GM12878 (cell line): ENCODE measurements around the gene CACNA2D4. TPM values are rescaled to one million over a fixed set of nuclear protein-coding genes. Genes with fewer than 3 reads are reported as not detected.

Source experiments
- ATAC-seq: fragments of 200-7000 bp; cut with Tn5 transposase; 3 replicates; pipeline ENCODE4 v1.9.1; 2020; ENCODE audit warnings: mild to moderate bottlenecking, moderate library complexity
- BruUV-seq: library from RNA; stranded (reverse); fragments of 400-500 nt; replicated peaks from 2 replicates; lab custom pipeline; 2021; lab: Mats Ljungman, UMichigan
- CTCF ChIA-PET: fragments of 300-600 bp; sonication (Branson Sonifier 250); formaldehyde crosslinking; extraction: SDS; loops from one replicate; lab custom pipeline; 2021; ENCODE audit warnings: inconsistent platforms; lab: Yijun Ruan, JAX
- POLR2A ChIA-PET: fragments of 350-600 bp; formaldehyde crosslinking; extraction: SDS; loops from one replicate; lab custom pipeline; 2021; ENCODE audit warnings: inconsistent platforms; lab: Charles Lee
- RAD21 ChIA-PET: fragments of 300-600 bp; sonication (Branson Sonifier 250); formaldehyde crosslinking; loops from one replicate; lab custom pipeline; 2023; ENCODE audit warnings: antibody characterized with exemption; ENCODE audit not compliant: unreplicated experiment; lab: Charles Lee
- SMC1A ChIA-PET: fragments of 300-600 bp; sonication (Branson Sonifier 250); formaldehyde crosslinking; loops from one replicate; lab custom pipeline; 2023; ENCODE audit not compliant: unreplicated experiment, uncharacterized antibody; lab: Charles Lee
- DNase-seq: peaks from one replicate; pipeline ENCODE4 v3.0.0-alpha.2; 2011; ENCODE audit warnings: low read depth, low spot score
- FAIRE-seq: peaks from 3 replicates; lab custom pipeline; 2011; peaks lifted over from hg19 to GRCh38; lab: Jason Lieb, UNC
- H2AFZ ChIP-seq: 2 replicates; pipeline ENCODE4 v1.6.0; 2011; ENCODE audit warnings: low read depth, low read length, control low read depth; ENCODE audit not compliant: control insufficient read depth
- H3K27ac ChIP-seq: 2 replicates; pipeline ENCODE4 v1.5.1; 2011; ENCODE audit warnings: control low read depth; ENCODE audit not compliant: control insufficient read depth, insufficient read depth
- H3K27me3 ChIP-seq, 2 experiments: replicated peaks in 1 of 2; 2 replicates each; pipeline versions ENCODE4 v1.6.0 to v1.6.1; 2011; ENCODE audit warnings: low read length in 1 of 2; ENCODE audit not compliant: control insufficient read depth in 2 of 2, insufficient read depth in 2 of 2
- H3K36me3 ChIP-seq, 2 experiments: 2 replicates each; pipeline ENCODE4 v1.5.1; 2011; ENCODE audit warnings: low read length in 1 of 2; ENCODE audit not compliant: control insufficient read depth in 2 of 2, insufficient read depth in 2 of 2
- H3K4me1 ChIP-seq: 2 replicates; pipeline ENCODE4 v1.6.1; 2011; ENCODE audit warnings: mild to moderate bottlenecking, low read length, moderate library complexity, mixed read lengths; ENCODE audit not compliant: control insufficient read depth, insufficient read depth
- H3K4me2 ChIP-seq: 2 replicates; pipeline ENCODE4 v1.6.0; 2011; ENCODE audit warnings: control low read depth; ENCODE audit not compliant: control insufficient read depth, insufficient read depth
- H3K4me3 ChIP-seq: fragments of 200-600 bp; sonication (generic); 2 replicates; pipeline ENCODE4 v1.5.1; 2016
- H3K79me2 ChIP-seq: 2 replicates; pipeline ENCODE4 v1.6.0; 2011; ENCODE audit warnings: low read length; ENCODE audit not compliant: control insufficient read depth, insufficient read depth
- H3K9ac ChIP-seq: 2 replicates; pipeline ENCODE4 v1.8.0; 2011; ENCODE audit warnings: low read length, control low read depth, mixed read lengths; ENCODE audit not compliant: control insufficient read depth, insufficient read depth
- H3K9me3 ChIP-seq: replicated peaks from 3 replicates; pipeline ENCODE4 v1.5.1; 2011; ENCODE audit warnings: mild to moderate bottlenecking, low read length; ENCODE audit not compliant: control insufficient read depth, insufficient read depth
- H4K20me1 ChIP-seq: 2 replicates; pipeline ENCODE4 v1.6.0; 2011; ENCODE audit not compliant: control insufficient read depth, insufficient read depth
- ATF2 ChIP-seq: IDR thresholded peaks from 2 replicates; pipeline ENCODE4 v1.6.1; 2012; ENCODE audit warnings: low read length, inconsistent platforms
- HDAC2 ChIP-seq: fragments of 200-600 bp; sonication (generic); IDR thresholded peaks from 2 replicates; pipeline ENCODE4 v1.6.1; 2017
- HSF1 ChIP-seq: fragments of 150-350 bp; IDR thresholded peaks from 2 replicates; pipeline ENCODE4 v1.6.1; 2014; ENCODE audit warnings: mild to moderate bottlenecking, low read depth, low read length
- IRF4 ChIP-seq: IDR thresholded peaks from 2 replicates; pipeline ENCODE4 v1.6.1; 2011; ENCODE audit warnings: low read depth, low read length
- ZNF207 ChIP-seq: fragments of 450-650 bp; IDR thresholded peaks from 2 replicates; pipeline ENCODE4 v1.6.1; 2014; ENCODE audit warnings: antibody characterized with exemption, mild to moderate bottlenecking, borderline replicate concordance
- WGBS: methylation state at CpG from one replicate; pipeline ENCODE4 v1.1.6; 2016; ENCODE audit warnings: low lambda C conversion rate; ENCODE audit not compliant: insufficient replicate concordance, insufficient coverage; ENCODE audit errors: missing lambda C conversion rate; 5-methylcytosine and 5-hydroxymethylcytosine counted together
- in situ Hi-C: fragments of 300-500 bp; cut with MboI; formaldehyde crosslinking; loops from 9 replicates; pipeline ENCODE4 v1.14.3; 2018; ENCODE audit warnings: mixed read lengths
- intact Hi-C: fragments of 100-400 bp; cut with micrococcal nuclease; formaldehyde crosslinking; loops from one replicate; pipeline ENCODE4 v1.14.2; 2022; ENCODE audit not compliant: unreplicated experiment
- polyA plus RNA-seq, 11 experiments: library from polyadenylated mRNA; depleted of rRNA in 4 of 11; unstranded in 6 of 11; stranded (reverse) in 5 of 11; fragments of >200 nt; fragmentation: Nextera tagmentation in 4 of 11; fragmentation: Illumina TruSeq in 1 of 11; extraction: Ambion mirVana in 4 of 11; extraction: Trizol in 1 of 11; gene quantifications; 1 replicate in 1 of 11; 2 replicates in 10 of 11; pipeline versions ENCODE4 v1.2.1 to v1.2.3, GENCODE V29; 2011 to 2016; ENCODE audit warnings: inconsistent platforms in 2 of 11, missing spikeins in 2 of 11, low read depth in 1 of 11
- total RNA-seq, 4 experiments: library from RNA; depleted of rRNA in 3 of 4; stranded (reverse); fragments of >200 nt in 3 of 4; fragmentation: Illumina TruSeq in 1 of 4; extraction: Trizol in 1 of 4; gene quantifications; 2 replicates each; pipeline versions ENCODE4 v1.2.1 to v1.2.3, GENCODE V29; 2013 to 2021

Gene CACNA2D4
- total and polyA plus RNA-seq, 10 of the 15 experiments (the other 5 are each of a cell fraction or from before 2014, with no cell fraction given): 0.03 to 1.0 (median 0.65) TPM

GRCh38 chr12:1798641-1799020 is 119.8 kb downstream of the CACNA2D4 start:
- intact Hi-C loops: loop anchor here (5.0 to 10.0 kb wide), 2 partner anchors 486 to 784 kb away; no protein-coding TSS in a partner anchor
- WGBS: 94% methylated on average over 6 of the region's 6 CpGs
- Histone ChIP-seq H2AFZ (no peak overlapping the region), H3K27me3 (no peaks in the 10 kb centered on the region), H3K4me2 (no peak overlapping the region), H3K79me2 (no peaks in the 10 kb centered on the region; the same call in 1 of the 2 replicates), H3K9me3 (no peaks in the 10 kb centered on the region), H3K9ac (no peak overlapping the region), H4K20me1 (no peaks in the 10 kb centered on the region), H3K36me3 (no peaks in the 10 kb centered on the region; a peak in 1 of 4 replicates), H3K4me1 (peaks cover 4% of the 10 kb centered on the region; the same call in 1 of the 2 replicates), H3K27ac (no peak overlapping the region), H3K4me3 (no peak overlapping the region)
- ChIA-PET CTCF (interaction anchor here (1.0 to 6.5 kb wide), 2 partner anchors 128 to 142 kb away, joined by 3 to 106 read pairs; no protein-coding TSS in a partner anchor), POLR2A (interaction anchor here (1.4 kb wide), 1 partner anchor 141 kb away, joined by 6 read pairs; no protein-coding TSS in a partner anchor), SMC1A (interaction anchor here (1.1 to 2.8 kb wide), 2 partner anchors 141 kb away, joined by 3 to 16 read pairs; no protein-coding TSS in a partner anchor), RAD21 (interaction anchor here (1.0 to 6.5 kb wide), 2 partner anchors 76 to 141 kb away, joined by 3 to 69 read pairs; no protein-coding TSS in a partner anchor)
- no peak for ATAC-seq
- DNase-seq: no peak
- no peak for TF ChIP-seq HDAC2
- TF ChIP-seq IRF4: no peak
- TF ChIP-seq ZNF207: no peak
- TF ChIP-seq ATF2: no peak
- no peak for TF ChIP-seq HSF1
- in situ Hi-C loops: no loop called here
- no TSS peak for BruUV-seq
- FAIRE-seq: no peak
